ENCODE data around the gene FAM3B.
"Not testable (repeated sequence)": the region's sequence is repeated elsewhere in the genome, so short reads cannot be mapped to it uniquely, and the experiment has no call there.

FAM3B gene

DNA sequence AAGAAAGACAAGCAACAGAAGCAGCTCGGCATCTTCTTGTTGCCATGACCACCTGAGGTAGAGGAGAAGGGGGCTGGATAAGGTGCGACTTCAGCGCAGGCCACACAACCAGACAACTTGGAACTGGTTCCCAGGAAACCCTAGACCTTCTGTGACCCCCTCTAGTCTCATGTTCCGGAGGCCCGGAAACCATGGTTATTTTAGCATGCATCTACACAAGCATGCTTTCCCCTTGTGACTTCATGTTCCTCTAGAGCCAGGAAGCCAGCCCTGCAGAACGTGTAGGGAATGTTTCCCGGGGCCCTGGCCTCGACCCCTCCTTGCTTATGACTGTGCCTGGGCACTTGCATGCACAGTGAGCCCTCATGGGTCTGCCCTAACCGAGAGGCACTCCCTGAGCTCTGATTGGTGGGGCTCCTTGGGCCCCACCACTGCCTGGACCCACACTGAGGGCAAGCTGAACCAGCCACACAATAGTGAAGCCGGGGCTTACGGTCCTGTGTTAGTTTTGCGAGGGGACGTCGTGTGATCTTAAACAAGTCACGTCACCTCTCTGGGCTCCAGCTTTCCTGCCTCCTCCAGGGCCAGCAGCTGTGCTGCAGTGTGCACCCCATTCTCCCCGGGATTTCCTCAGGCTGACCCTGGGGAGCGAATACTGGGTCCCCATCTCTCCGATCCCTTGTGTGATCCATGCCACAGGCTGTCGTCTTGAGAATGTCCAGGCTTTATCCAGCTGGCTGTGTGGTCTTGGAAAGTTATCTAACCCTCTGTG is 33.2 kb downstream of the FAM3B start:
- no peak for DNase-seq (ENCODE audit: low spot score)

DNA sequence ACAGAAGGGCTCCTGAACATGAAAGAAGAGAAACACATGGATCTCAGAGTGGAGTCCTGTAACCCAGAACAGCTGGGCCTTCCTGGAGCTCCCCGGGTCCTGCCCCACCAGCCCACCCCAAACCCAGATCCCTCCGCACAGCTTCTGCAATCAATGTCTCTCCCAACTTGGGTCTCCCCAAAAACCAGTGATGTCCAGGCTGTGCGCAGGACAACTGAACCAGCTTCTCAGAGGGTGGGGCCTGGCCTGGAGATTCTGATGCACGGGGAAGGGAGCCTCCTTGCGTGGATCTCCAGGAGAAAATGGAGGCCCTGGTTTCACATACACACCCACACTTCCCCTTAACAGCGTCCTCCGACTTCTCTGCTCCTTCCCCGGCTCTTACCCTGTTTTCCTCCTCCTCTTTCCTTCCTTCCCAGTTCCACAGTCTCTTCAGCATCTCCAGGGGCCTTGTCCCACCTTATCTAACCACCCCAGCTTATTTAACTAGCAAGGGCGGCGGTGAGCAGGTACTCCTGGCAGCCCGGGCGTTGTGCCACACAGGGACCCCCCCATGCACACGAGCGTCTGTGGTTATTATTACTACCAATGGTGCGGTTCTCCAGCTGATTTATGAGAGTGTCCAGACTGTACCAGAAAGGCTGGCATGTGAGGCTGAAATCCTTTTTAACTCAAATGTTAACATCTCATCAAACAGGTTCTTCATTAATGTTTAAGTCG is 34.0 kb downstream of the FAM3B start:
- no peak for DNase-seq (ENCODE audit: low spot score)

DNA sequence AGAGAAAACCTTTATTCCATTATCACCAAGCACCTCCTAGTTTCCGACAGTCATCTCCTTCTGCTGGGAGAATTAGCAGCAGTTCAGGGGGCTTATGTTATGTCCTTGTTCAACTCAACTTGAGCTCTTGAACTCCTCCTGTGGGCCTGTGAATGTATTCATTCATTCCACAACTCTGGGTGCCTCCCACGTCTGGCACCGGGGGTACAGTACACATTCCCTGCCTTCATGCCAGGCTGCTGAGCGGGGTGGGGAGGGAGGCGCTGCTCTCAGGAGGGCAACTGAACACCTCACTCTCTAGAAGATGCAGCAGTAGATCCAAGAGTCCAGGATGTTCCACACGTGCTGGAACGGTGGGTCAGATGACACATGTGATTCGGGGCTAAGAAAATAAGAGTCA is 40.9 kb downstream of the FAM3B start:
- no peak for DNase-seq (ENCODE audit: low spot score)

DNA sequence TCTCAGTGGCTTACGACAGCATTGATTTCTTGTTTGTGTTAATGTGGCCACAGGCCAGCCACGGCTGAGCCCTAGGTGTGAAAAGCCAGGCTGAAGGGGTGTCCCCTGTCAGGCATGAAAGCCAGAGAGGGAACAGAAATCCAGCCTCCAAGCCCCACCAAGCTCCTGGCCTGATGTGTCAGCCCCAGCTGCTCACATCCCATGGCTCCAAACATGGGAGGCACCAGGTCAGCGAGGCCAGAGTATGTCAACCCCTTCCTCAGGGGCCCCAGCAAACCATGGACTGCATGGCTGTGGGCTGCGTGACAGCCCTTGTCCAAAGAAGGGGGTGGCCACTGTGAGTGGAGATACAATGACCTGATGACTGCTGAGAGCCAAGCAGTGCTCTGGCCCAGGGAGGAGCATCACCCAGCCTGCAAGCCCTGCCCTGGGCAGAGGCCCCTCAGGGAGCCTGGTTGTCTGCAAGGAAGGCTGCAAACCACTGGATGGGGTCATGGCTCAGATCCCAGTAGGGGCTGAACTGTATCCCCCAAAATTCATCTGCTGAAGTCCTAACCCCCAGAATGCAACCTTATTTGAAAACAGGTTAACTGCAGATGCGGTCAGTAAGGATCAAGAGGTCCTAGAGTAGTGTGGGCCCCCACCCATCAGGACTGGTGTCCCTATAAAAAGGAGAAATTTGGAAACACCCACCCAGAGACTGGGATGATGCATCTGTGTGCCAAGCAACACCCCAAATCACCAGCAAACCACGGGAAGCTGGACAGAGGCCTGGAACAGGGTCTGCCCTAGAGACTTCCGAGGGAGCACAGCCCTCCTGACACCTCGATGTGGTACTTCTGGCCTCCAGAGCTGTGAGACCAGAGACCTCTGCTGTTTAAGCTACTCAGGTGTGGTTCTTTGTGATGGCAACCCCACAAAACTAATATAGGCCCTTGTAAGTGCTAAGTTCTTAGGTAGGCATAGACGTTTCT is 41.9 kb downstream of the FAM3B start:
- DNase-seq (ENCODE audit: low spot score), result no peak

DNA sequence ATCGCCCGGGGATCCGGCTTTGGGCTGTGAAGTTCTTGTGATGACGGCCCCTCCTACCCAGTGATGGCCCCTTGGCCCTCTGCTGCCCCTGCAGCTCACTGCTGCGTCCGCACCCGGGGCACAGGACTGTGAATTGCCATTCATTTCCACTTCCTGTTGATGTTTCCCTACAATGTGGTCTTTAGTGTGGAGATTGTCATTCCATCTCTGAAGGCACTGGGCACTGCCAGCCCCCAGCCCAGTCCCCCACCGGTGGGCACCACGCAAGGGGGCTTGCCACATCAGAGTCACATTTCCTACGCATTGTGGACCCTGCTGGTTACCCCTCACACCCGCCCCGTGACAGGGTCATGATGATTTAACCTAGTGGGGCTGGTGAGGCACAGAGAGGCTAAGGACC is 42.7 kb downstream of the FAM3B start:
- DNase-seq (ENCODE audit: low spot score), result no peak

DNA sequence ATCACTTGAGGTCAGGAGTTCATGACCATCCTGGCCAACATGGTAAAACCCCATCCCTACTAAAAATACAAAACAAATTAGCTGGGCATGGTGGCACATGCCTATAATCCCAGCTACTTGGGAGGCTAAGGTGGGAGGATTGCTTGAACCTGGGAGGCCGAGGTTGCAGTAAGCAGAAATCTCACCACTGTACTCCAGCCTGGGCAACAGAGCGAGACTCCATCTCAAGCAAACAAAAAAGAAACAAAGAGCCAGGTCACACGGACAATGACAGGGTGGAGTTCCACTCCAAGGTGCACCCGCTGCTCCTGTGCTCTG is 43.1 kb downstream of the FAM3B start:
- DNase-seq (ENCODE audit: low spot score), result not testable (repeated sequence)

DNA sequence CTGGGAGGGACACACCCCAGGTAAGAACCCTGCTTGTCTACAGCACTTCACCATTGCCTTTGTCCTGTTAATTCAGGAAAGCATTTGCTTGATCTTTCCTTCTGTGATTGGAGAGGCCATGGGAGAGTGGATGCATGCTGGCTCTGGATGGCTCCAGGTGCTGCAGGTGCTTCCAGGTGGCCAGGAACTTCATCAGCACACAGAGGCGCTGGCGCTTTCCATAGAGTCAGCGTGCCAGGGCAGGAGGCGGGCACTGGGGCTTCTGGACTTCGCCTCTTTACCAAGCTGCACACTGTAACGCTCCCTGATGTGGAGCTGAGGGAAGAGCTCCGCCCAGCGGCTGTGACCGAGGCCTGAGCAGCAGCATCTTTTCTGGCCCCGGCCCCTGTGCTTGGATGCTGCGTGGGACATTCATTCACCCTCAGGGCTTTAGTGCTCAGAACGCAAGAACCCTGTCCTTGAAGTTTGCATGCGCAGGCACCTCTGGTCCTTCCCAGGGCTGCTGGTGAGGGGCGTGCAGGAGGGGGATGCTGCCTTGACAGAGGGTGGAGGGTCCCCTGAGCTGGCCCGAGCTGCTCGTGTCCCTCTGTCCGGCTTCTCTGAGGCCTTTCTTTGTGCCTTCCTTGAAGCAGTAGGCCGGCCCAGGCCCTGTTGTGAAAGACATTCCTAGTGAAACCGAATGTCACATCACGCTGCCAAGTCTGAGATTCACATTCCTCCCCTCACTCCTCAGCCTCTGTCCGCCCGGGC is 43.6 kb downstream of the FAM3B start:
- no peak for DNase-seq (ENCODE audit: low spot score)

DNA sequence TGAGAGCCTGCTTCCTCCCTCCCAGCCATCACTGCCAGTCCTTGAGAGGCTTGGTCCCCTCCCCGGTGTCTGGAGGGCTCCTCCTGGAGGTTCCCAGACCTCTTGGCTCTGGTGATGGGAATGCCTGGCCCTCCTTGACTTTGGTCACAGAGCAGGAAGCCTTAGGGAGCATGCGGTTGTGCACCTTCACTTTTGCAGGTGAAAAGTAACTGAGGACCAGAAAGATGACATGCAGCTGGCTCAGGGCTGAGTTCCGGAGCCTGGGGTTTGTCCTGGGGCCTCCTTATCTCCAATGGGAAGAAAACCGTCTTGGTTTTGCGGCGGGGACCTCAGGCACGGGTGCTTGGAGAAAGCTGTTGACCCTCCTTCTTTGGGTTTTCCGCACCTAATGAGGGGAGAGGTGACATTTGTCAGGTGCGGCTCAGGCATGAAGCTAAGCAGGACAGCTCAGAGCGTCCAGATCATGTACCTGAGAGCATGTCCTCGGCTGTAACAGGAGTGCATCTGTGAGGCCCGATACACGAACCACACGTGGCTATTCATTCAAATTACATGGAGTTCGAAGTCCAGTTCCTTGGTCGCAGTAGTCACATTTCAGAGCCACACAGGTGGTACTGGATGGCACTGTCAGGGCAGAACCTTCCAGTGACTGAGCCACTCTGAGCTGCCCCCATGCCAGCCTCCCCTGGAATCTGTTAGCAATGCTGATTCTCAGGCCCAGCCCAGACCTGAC is 44.6 kb downstream of the FAM3B start:
- no peak for DNase-seq (ENCODE audit: low spot score)

DNA sequence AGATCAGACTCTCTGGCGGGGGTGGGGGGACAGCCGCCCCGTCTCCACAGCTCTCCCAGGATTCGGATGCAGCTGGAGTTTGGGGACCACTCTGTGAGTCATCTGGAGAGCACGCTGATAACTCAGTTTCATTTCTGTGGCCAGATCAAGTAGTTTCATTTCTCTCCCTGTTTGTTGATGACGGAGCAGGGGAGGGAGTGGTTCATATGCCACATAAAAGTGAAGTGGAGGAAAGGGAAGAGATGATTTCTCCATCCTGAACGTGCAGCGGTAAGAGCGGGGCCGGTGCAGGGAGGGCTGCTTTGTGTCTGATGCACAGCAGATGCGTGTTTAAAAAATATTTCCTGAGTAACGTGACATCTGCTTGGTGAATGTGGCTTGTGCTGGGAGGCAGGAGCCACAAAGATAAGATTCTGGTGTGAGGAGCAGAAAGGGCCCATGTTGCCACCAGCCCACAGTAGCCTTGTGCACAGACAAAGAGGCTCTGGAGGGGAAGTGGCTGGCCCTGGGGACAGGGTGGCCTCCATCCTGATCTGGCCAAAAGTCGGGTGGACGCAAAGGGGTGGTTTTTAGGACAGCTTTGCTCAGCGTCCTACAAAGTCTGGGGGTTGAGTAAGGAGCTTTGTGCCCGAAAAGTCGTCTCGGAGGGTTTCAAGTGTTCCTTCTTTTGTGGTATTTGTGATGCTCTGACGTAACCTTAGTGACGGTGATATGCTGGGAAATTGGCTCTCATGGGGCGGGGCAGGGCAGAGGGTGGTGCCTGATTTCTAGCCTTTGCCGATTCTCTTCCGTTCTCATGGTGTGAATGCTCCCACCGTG is 45.4 kb downstream of the FAM3B start, which contains the start of gene MX2:
Gene MX2 (plus strand): TSS at position 242 of the 819 bp plus-strand sequence. CDS start 14,880 bp downstream, outside the sequence.
- no peak for DNase-seq (ENCODE audit: low spot score)

DNA sequence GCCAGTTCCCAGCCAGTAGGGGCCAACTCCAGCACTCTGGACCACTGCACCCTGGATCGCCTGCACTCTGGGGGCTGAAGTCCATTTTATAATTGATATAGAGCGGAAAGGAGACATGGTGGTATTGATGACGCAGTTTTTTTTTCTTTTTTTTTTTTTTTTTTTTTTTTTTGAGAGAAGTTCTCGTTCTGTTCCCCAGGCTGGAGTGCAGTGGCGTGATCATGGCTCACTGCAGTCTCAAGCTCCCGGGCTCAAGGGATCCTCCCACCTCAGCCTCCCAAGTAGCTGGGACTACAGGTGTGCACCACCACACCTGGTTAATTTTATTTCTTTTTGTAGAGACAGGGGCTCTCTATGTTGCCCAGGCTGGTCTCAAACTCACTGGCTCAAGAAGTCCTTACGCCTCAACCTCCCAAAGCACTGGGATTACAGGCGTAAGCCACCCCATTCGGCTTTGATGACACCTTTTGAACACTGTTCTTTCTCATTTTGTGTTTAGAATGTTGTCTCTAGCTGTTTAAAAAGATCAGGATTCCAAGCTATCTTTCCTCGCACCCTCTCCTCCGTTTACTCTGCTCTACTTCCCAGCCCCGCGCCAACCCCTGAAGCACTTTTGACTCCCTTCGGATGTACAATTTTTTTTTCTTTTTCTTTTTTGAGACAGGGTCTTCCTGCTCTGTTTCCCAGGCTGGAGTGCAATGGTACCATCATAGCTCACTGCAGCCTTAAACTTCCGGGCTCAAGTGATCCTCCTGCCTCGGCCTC is 46.2 kb downstream of the FAM3B start:
- DNase-seq (ENCODE audit: low spot score), result no peak

DNA sequence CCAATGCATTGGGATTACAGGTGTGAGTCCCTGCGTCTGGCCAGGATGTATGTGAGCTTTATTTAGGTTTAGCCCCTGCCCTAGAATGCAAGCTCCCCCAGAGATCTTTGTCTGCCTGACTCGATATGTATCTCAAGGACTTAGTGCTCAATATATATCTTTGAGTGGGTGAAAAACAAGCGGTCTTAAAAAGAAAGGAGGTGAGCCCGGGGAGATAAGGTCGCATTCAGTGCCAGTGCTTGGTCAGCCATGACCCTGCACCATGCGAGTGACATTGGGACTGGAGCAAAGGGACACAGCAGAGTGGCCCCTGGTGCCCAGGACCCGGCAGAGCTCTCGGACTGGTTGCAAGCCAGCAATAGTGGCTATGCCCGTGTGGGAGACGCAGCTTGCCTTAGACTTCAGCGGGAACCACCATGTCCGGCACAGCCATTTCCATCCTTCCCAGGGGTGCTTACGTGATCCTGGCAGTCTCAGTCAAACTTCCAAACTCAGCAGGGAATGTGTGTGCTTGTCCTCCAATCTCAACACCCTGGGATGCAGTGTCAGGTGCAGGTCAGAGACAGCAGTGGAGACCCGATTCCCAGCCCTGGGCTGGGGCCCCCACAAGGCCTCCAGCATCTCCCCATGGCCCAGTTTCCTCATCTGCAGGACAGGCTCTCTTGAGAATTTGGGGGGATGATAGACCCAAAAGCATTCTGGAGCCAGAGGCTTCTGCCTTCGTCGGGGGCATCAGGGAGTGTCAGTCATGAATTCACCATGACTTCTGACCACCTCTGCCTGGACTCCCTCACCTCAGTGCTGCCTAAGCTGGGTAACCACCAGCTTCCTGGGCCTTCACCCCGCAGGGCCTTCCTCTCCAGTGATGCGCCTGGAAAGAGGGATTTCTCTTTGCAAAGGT is 47.0 kb downstream of the FAM3B start:
- no peak for DNase-seq (ENCODE audit: low spot score)

DNA sequence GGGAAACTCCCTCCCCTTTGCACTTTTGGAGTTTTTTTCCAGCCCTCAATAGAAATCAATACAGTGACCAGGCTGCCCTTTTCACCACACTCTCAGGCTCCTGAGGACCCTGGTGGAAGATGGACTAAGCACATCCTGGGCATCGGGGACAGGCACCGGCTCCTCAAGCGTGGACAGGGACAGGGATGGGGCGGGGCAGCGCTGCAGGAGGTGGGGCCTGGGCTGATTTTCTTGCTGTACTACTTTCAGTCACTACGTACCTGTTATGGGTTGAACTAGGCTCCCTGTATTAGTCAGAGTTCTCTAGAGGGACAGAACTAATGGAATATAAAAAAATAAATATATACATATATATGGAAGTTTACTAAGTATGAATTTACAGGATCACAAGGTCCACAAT is 47.7 kb downstream of the FAM3B start:
- no peak for DNase-seq (ENCODE audit: low spot score)

DNA sequence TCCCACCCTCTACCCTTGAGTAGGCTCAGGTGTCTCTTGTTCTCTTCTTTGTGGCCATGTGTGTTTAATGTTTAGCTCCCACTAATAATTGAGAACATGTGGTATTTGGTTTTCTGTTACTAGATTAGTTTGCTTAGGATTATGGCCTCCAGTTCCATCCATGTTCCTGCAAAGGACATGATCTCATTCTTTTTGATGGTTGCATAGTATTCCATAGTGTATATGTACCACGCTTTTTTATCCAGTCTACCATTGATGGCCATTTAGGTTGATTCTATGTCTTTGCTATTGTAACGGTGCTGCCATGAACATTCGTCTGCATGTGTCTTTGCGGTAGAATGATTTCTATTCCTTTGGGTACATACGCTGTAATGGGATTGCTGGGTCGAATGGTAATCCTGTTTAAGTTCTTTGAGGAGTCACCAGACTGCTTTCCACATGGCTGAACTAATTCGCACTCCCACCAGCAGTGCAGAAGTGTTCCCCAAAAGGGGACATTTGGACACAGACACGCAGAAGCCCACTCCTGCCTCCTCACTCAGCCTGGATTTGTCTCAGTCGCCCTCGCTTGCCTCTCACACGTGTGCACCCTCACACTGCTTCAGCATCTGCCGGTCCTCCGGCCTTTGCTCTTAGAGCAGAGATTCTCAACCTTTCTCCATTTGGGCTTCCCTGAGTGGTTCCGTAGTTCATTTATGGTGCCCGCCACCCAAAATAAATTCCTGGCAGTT is 48.9 kb downstream of the FAM3B start:
- no peak for DNase-seq (ENCODE audit: low spot score)

DNA sequence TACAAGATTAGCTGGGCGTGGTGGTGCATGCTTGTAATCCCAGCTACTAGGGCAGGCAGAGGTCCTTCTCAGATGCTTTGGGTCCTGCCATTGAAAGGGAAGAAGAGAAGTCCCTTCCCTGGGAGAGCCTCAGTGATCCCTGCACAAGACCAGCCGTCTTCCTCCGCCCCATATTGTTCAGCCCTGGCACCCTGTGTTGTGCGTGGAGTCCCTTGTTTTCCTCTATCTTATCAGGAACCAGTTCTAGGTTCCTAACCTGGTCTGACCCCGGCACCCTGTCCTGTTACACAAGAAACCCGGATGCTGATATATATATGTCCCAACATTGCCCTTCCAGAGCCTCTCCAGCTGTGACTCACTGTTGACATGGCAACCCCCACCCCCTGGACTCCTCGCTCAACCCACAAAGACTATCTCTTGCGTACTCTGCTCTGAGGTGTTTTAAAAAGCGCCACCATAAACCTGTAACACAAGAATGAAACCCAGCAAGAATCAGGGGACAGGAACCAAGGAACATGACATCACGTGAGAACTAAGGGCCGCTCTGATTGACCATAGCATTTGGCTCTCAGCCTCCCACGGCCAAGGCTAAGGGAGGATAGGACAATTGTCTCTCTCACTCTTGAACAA is 50.0 kb downstream of the FAM3B start:
- DNase-seq (ENCODE audit: low spot score), result no peak

DNA sequence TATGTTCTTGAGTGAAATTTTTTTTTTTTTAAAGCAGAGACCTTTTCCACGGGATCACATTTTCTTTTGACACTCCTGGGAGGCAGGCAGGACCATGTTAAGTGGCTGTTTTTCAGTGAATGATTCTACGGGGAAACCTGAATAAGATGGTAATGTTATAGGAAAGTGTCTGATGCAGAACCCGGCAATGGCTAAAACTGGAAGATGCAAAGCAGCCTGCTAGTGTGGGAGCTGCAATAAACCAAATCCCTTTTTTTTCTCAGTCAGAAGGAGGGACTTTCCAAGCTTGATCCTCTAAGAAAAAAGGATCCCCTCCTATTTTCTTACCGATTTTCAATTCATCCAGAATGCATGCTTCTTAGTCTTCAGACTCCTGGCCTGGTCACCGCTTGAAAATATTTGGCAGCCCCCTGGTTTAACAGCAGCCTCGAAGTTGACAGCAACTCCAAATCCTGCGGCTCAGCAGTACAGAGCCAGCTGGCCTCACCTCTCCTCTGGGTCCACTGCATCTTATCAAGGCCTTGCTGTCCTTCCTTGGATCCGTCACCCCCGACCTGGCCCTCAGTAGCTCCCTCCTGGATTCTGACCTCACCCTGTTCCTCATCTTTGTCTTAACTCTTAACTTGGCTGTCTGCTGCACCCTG is 50.8 kb downstream of the FAM3B start:
- DNase-seq (ENCODE audit: low spot score), result no peak

Measured in SK-N-DZ (cell line).